ENCODE data around the gene CLIP3. TPM values are rescaled to one million over a fixed set of nuclear protein-coding genes. Genes with fewer than 3 reads are reported as not detected.

CLIP3 gene
- total RNA-seq, 1 donor from 2014 or later: 7.8 TPM

DNA sequence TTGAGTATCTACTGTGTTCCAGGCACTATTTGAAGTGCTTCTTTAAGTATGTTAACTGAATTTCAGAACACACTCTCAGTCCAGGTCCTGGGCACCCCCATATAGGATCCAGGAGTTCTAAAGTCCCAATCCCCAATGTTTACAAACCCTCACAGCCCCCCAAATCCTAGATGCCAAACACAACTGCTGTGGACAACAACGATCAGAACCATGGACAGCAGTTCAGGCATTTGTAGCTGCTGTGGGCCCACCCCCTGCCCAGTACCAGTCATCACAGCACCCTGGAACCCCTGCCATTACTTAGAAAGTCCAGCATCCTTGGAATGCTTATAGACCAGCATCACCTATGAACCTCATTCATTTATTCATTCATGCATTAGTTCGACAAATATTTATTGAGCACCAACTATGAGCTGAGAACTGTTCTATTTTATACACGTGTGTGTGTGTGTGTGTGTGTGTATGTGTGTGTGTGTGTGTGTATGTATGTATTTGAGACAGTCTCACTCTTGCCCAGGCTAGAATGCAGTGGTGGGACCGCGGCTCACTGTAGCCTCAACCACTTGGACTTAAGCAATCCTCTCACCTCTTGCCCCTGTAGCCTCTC is 57.0 kb downstream of the CLIP3 start:
- DNase-seq: peak; percentile 45

DNA sequence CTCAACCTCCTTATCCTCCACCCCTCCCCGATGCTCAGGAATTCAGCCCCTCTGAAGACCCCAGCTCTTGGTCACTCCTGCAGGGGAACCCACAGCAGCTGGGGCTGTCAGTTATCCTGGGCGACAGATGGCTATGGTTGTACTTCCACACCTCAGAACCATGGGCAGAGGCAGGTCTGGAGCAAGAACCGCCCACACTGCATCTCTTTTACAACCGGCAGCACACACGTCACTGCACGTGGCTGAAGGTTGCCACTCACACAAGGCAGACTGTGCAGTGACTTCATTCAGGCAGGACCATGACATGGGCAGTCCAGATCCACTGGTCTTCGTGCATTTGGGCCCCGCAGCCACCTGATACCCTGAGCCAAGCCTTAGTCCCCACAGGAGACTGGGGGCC is 59.2 kb downstream of the CLIP3 start:
- no peak for DNase-seq

DNA sequence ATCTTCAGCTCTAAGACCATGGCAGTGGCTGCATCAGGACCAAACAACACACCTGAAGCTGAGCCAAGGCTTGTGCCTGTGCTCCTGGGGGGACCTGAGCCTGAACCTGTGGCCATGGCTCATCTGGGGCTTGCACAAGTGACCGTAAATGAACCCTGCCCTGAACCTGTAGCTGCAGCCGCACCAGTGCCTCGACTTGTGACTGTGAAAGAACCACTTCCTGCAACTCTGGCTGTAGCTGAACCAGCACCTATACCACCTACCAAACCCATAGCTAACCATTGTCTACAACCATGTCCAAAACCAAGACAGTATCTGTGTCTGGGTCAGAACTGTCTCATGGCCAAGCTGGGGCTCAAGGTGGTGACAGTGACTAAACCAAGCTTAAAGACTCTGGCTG is 65.9 kb downstream of the CLIP3 start:
- DNase-seq: no peak

Other genes starting within 250 kb of the CLIP3 start
- gene PRODH2, start 220.0 kb downstream of the CLIP3 start, total RNA-seq: not detected in 2 replicates
- gene NPHS1, start 180.4 kb downstream of the CLIP3 start, total RNA-seq: not detected in 2 replicates
- gene KIRREL2, start 176.0 kb downstream of the CLIP3 start, total RNA-seq: not detected in 2 replicates
- 1.9 and 2.5 TPM in 2 replicates for gene APLP1, start 164.3 kb downstream of the CLIP3 start, total RNA-seq
- 2.7 and 3.2 TPM in 2 replicates for gene NFKBID, start 132.3 kb downstream of the CLIP3 start, total RNA-seq
- 0.19 TPM in 1 of 2 replicates, not detected in the other for gene HCST, start 130.3 kb downstream of the CLIP3 start, total RNA-seq
- gene TYROBP, start 124.6 kb downstream of the CLIP3 start, total RNA-seq: not detected in 2 replicates
- 3.6 and 3.7 TPM in 2 replicates for gene LRFN3, start 96.5 kb downstream of the CLIP3 start, total RNA-seq
- gene SDHAF1, start 37.7 kb downstream of the CLIP3 start, total RNA-seq: 10.1 and 19.6 TPM in 2 replicates
- gene SYNE4, start 24.1 kb downstream of the CLIP3 start, total RNA-seq: 0.17 TPM in 1 of 2 replicates, not detected in the other
- 12.3 and 15.3 TPM in 2 replicates for gene ALKBH6, start 18.7 kb downstream of the CLIP3 start, total RNA-seq
- gene THAP8, start 21.4 kb upstream of the CLIP3 start, total RNA-seq: 1.6 and 2.6 TPM in 2 replicates
- 2.2 and 8.0 TPM in 2 replicates for gene WDR62, start 22.0 kb upstream of the CLIP3 start, total RNA-seq
- not detected in 2 replicates for gene OVOL3, start 78.3 kb upstream of the CLIP3 start, total RNA-seq
- 42.9 and 71.1 TPM in 2 replicates for gene POLR2I, start 82.0 kb upstream of the CLIP3 start, total RNA-seq
- 201 and 226 TPM in 2 replicates for gene TBCB, start 82.6 kb upstream of the CLIP3 start, total RNA-seq
- 314 and 443 TPM in 2 replicates for gene CAPNS1, start 107.2 kb upstream of the CLIP3 start, total RNA-seq
- gene COX7A1, start 119.6 kb upstream of the CLIP3 start, total RNA-seq: 7.1 and 24.0 TPM in 2 replicates
- gene ZNF565, start 181.8 kb upstream of the CLIP3 start, total RNA-seq: 2.4 and 6.5 TPM in 2 replicates
- 123 and 131 TPM in 2 replicates for gene ZNF146, start 182.2 kb upstream of the CLIP3 start, total RNA-seq

Data from dermis blood vessel endothelial cell (primary cell).